HL-60/S4 treated with retinoic acid at 250 ng/mL for 4 days and 3 days (cell line): ENCODE measurements around the gene MAMLD1.

Source experiments
- in situ Hi-C: fragments of 300-500 bp; cut with MboI; formaldehyde crosslinking; loops from 2 replicates; pipeline ENCODE4 v1.7.0; 2022; ENCODE audit warnings: low sequenced_read_pairs

Gene MAMLD1

GRCh38 chrX:150405576-150405975 is 42.5 kb downstream of the MAMLD1 start:
- in situ Hi-C loops, result no loop called here

GRCh38 chrX:150406596-150406995 is 43.5 kb downstream of the MAMLD1 start:
- in situ Hi-C loops, result no loop called here

- in situ Hi-C loops, result no loop called here
Measured at GRCh38 chrX:150408007-150408406, 44.9 kb downstream of the MAMLD1 start.

- in situ Hi-C loops, result no loop called here
Measured at GRCh38 chrX:150408561-150408960, 45.4 kb downstream of the MAMLD1 start.

- in situ Hi-C loops, result no loop called here
Measured at GRCh38 chrX:150409486-150409885, 46.4 kb downstream of the MAMLD1 start.

GRCh38 chrX:150409964-150410363 is 46.8 kb downstream of the MAMLD1 start:
- in situ Hi-C loops, result no loop called here

GRCh38 chrX:150410513-150410912 is 47.4 kb downstream of the MAMLD1 start:
- in situ Hi-C loops, result no loop called here

- in situ Hi-C loops, result no loop called here
Measured at GRCh38 chrX:150411656-150412055, 48.5 kb downstream of the MAMLD1 start.

GRCh38 chrX:150414228-150414627 is 51.1 kb downstream of the MAMLD1 start:
- in situ Hi-C loops, result no loop called here

GRCh38 chrX:150416469-150416868 is 53.4 kb downstream of the MAMLD1 start:
- in situ Hi-C loops, result no loop called here

- in situ Hi-C loops, result no loop called here
Measured at GRCh38 chrX:150421816-150422215, 58.7 kb downstream of the MAMLD1 start.

- in situ Hi-C loops, result no loop called here
Measured at GRCh38 chrX:150429594-150429993, 66.5 kb downstream of the MAMLD1 start.

GRCh38 chrX:150436195-150436594 is 73.1 kb downstream of the MAMLD1 start:
- in situ Hi-C loops, result no loop called here

- in situ Hi-C loops, result no loop called here
Measured at GRCh38 chrX:150438165-150438564, 75.0 kb downstream of the MAMLD1 start.

- in situ Hi-C loops, result no loop called here
Measured at GRCh38 chrX:150446151-150446550, 83.0 kb downstream of the MAMLD1 start.

GRCh38 chrX:150446995-150447394 is 83.9 kb downstream of the MAMLD1 start:
- in situ Hi-C loops, result no loop called here

GRCh38 chrX:150449313-150449712 is 86.2 kb downstream of the MAMLD1 start:
- in situ Hi-C loops, result no loop called here

- in situ Hi-C loops, result no loop called here
Measured at GRCh38 chrX:150450519-150451177, 87.5 kb downstream of the MAMLD1 start.

GRCh38 chrX:150451953-150452352 is 88.8 kb downstream of the MAMLD1 start:
- in situ Hi-C loops, result no loop called here

- in situ Hi-C loops, result no loop called here
Measured at GRCh38 chrX:150454083-150454482, 91.0 kb downstream of the MAMLD1 start.

- in situ Hi-C loops, result no loop called here
Measured at GRCh38 chrX:150454508-150455214, 91.5 kb downstream of the MAMLD1 start.

GRCh38 chrX:150455215-150455608 is 92.1 kb downstream of the MAMLD1 start:
- in situ Hi-C loops, result no loop called here

GRCh38 chrX:150456466-150456865 is 93.3 kb downstream of the MAMLD1 start:
- in situ Hi-C loops, result no loop called here
